ENCODE data around the gene EBF4. TPM values are rescaled to one million over a fixed set of nuclear protein-coding genes. Genes with fewer than 3 reads are reported as not detected.

Gene EBF4
- polyA plus RNA-seq, 1 experiment: 0.60 TPM

GRCh38 chr20:2655331-2656116, 37.1 kb upstream of the EBF4 start:
- POLR2A ChIA-PET: no interaction called here
- Histone ChIP-seq H3K27ac (ENCODE audit: low read depth, low read length) (no peak overlapping the region), H3K4me3 (ENCODE audit: low read depth, low read length) (no peak overlapping the region), H3K27me3 (ENCODE audit: control insufficient read depth, insufficient read depth, low read length) (no peaks in the 10 kb centered on the region), H3K9me3 (ENCODE audit: control insufficient read depth, insufficient read depth, low read length) (no peaks in the 10 kb centered on the region)
- CTCF ChIA-PET: interaction anchor here (0.6 kb wide), 2 partner anchors 58 to 134 kb away, joined by 3 to 4 read pairs; no protein-coding TSS in a partner anchor
- TF ChIP-seq CTCF (IDR thresholded peaks at IDR 0.05; ENCODE audit: low read depth, low read length): no peak
- no peak for DNase-seq (ENCODE audit: low read depth, low spot score)

GRCh38 chr20:2656471-2657117, 36.0 kb upstream of the EBF4 start:
- Histone ChIP-seq H3K27me3 (ENCODE audit: control insufficient read depth, insufficient read depth, low read length) (no peaks in the 10 kb centered on the region), H3K27ac (ENCODE audit: low read depth, low read length) (no peak overlapping the region), H3K9me3 (ENCODE audit: control insufficient read depth, insufficient read depth, low read length) (no peaks in the 10 kb centered on the region), H3K4me3 (ENCODE audit: low read depth, low read length) (no peak overlapping the region)
- ChIA-PET POLR2A (no interaction called here), CTCF (interaction anchor here (1.2 kb wide), 1 partner anchor 135 kb away, joined by 4 read pairs; no protein-coding TSS in a partner anchor)
- DNase-seq (ENCODE audit: low read depth, low spot score): no peak
- TF ChIP-seq CTCF (IDR thresholded peaks at IDR 0.05; ENCODE audit: low read depth, low read length): no peak

- ChIA-PET CTCF (interaction anchor here (1.2 kb wide), 1 partner anchor 135 kb away, joined by 4 read pairs; no protein-coding TSS in a partner anchor), POLR2A (no interaction called here)
- no peak for DNase-seq (ENCODE audit: low read depth, low spot score)
- TF ChIP-seq CTCF (IDR thresholded peaks at IDR 0.05; ENCODE audit: low read depth, low read length): no peak
- Histone ChIP-seq H3K27ac (ENCODE audit: low read depth, low read length) (no peak overlapping the region), H3K27me3 (ENCODE audit: control insufficient read depth, insufficient read depth, low read length) (no peaks in the 10 kb centered on the region), H3K4me3 (ENCODE audit: low read depth, low read length) (no peak overlapping the region), H3K9me3 (ENCODE audit: control insufficient read depth, insufficient read depth, low read length) (no peaks in the 10 kb centered on the region)
Observed at GRCh38 chr20:2657241-2657640, 35.3 kb upstream of the EBF4 start.

- CTCF ChIA-PET: interaction anchor here (1.2 kb wide), 1 partner anchor 136 kb away, joined by 4 read pairs; no protein-coding TSS in a partner anchor
- TF ChIP-seq CTCF (IDR thresholded peaks at IDR 0.05; ENCODE audit: low read depth, low read length): no peak
- no peak overlapping the region for H3K27ac ChIP-seq (ENCODE audit: low read depth, low read length)
- no peak for DNase-seq (ENCODE audit: low read depth, low spot score)
- H3K4me3 ChIP-seq (ENCODE audit: low read depth, low read length): no peak overlapping the region
- H3K27me3 ChIP-seq (ENCODE audit: control insufficient read depth, insufficient read depth, low read length): no peaks in the 10 kb centered on the region
- no peaks in the 10 kb centered on the region for H3K9me3 ChIP-seq (ENCODE audit: control insufficient read depth, insufficient read depth, low read length)
- POLR2A ChIA-PET: no interaction called here
Observed at GRCh38 chr20:2657674-2658073, 34.9 kb upstream of the EBF4 start.
